GM12864 (cell line): ENCODE measurements around the gene C1orf50.
"Not testable (repeated sequence)": the region's sequence is repeated elsewhere in the genome, so short reads cannot be mapped to it uniquely, and the experiment has no call there.

Experiments
- DNase-seq: peaks from one replicate; pipeline ENCODE4 v3.0.0-alpha.2; 2011; ENCODE audit warnings: low read depth
- H3K4me3 ChIP-seq: 2 replicates; pipeline ENCODE4 v1.5.1; 2011; ENCODE audit warnings: mild to moderate bottlenecking, low read depth, low read length, control low read depth
- CTCF ChIP-seq: IDR thresholded peaks from 2 replicates; pipeline ENCODE4 v1.5.1; 2011; ENCODE audit warnings: low read depth, mild to moderate bottlenecking, moderate library complexity, low read length, control low read depth, inconsistent platforms; ENCODE audit errors: missing control alignments

C1orf50 gene

GRCh38 chr1:42766741-42767509 lies at the start of gene C1orf50, which contains the start of gene P3H1:
Gene C1orf50 (plus strand): TSS chr1:42767249. CDS start chr1:42767312, 63 bp downstream.
Gene P3H1 (minus strand): TSS chr1:42767028. CDS start chr1:42766971, 57 bp downstream.
- peak; percentile 96 for DNase-seq
- H3K4me3 ChIP-seq: peak within 1 kb of the TSS; percentile 99
- TF ChIP-seq CTCF: no peak

- H3K4me3 ChIP-seq: no peak overlapping the region
- no peak for DNase-seq
- TF ChIP-seq CTCF: no peak
Observed at GRCh38 chr1:42720868-42721267, 46.2 kb upstream of the C1orf50 start.

DNA sequence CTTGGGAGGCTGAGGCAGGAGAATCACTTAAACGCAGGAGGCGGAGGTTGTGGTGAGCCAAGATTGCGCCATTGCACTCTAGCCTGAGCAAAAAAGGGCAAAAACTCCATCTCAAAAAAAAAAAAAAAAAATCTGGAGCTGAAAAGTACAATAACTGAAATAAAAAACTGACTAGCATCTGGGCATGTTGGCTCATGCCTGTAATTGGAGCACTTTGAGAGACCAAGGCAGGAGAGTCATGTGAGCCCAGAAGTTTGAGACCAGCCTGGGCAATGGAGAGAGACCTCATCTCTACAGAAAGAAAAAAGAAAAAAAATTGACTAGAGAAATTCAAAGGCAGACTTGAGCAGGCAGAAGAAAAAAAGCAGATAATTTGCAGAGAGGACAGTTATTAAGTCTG lies 45.1 kb upstream of the C1orf50 start:
- no peak overlapping the region for H3K4me3 ChIP-seq
- TF ChIP-seq CTCF: no peak
- DNase-seq: no peak

DNA sequence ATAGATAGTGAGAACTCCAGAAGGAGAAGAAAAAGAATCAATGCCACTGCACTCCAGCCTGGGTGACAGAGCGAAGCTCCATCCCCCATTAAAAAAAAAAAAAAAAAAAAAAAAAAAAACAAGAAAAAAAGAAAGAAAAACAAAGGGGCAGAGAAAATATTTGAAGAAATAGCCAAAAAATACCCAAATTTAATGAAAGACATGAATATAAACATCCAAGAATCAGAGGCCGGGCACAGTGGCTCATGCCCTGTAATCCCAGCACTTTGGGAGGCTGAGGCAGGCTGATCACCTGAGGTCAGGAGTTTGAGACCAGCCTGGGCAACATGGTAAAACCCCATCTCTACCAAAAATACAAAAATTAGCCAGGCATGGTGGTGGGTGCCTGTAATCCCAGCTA lies 44.6 kb upstream of the C1orf50 start:
- DNase-seq, H3K4me3 ChIP-seq: not testable (repeated sequence)

DNA sequence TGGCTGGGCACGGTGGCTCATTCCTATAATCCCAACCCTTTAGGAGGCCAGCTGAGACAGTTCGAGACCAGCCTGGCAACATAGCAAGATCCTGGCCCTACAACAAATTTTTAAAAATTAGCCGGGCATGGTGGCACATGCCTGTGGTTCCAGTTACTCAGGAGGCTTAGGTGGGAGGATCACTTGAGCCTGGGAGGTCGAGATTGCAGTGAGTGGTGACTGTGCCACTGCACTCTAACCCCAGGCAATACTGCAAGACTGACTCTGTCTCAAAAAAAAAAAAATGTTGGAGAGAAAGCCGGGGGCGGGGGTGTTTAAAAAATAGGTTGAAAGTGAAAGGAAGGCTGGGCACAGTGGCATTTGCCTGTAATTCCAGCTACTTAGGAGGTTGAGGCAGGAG lies 43.5 kb upstream of the C1orf50 start:
- no peak for TF ChIP-seq CTCF
- DNase-seq: no peak
- no peak overlapping the region for H3K4me3 ChIP-seq

DNA sequence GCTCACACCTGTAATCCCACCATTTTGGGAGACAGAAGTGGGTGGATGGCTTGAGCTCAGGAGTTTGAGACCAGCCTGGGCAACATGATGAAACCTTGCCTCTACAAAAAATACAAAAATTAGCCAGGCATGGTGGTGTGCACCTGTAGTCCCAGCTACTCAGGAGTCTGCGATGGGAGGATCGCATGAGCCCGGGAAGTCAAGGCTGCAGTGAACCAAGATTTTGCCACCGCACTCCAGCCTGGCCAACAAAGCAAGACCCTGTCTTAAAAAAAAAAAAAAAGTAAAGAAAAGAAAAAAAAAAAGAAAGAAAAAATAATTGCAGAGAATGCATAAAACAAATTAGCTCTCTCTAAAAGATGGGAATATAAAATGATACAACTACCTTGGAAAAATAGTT lies 41.2 kb upstream of the C1orf50 start:
- not testable (repeated sequence) for H3K4me3 ChIP-seq

DNA sequence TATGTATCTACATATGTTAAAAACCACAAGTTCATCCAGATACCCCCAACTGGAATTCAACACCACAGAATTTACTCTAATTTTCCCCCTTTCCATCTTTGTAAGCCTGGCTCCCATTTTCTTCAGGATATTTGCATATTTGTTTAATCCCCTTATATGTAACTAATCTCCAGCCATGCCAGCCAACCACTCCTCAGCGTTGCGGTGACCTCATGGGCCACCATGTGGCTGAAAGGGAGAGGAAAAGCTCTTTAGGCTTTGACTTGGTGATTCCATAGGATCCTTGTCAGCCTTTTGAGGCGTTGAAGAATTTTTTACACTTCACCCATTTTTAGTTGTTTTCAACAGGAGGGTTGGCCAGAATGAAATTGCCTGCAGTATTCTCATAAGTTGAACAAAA lies 37.0 kb upstream of the C1orf50 start:
- no peak for DNase-seq
- no peak overlapping the region for H3K4me3 ChIP-seq
- no peak for TF ChIP-seq CTCF

More for the DNA sequence above, 41.2 kb upstream of the C1orf50 start:
- not testable (repeated sequence) for DNase-seq

- TF ChIP-seq CTCF: peak; percentile 20
- no peak for DNase-seq
- no peak overlapping the region for H3K4me3 ChIP-seq
Observed at GRCh38 chr1:42730988-42731387, 36.1 kb upstream of the C1orf50 start.
